GM21737 (cell line): Measurements from ENCODE around the gene NAT14.
"Not testable (repeated sequence)": the region's sequence is repeated elsewhere in the genome, so short reads cannot be mapped to it uniquely, and the experiment has no call there.

Experiments used
- ATAC-seq: cut with Tn5 transposase; IDR thresholded peaks from one replicate; pipeline ENCODE4 v1.9.1; 2021; ENCODE audit warnings: mild to moderate bottlenecking, moderate library complexity; ENCODE audit not compliant: unreplicated experiment

Gene NAT14

GRCh38 chr19:55485439-55486011, 537 bp downstream of the NAT14 start:
- no peak for ATAC-seq

- no peak for ATAC-seq
These were observed 1.3 kb downstream of the NAT14 start for GRCh38 chr19:55486043-55486970.

GRCh38 chr19:55486971-55487923, 2.3 kb downstream of the NAT14 start:
- ATAC-seq, result no peak

- no peak for ATAC-seq
These were observed 3.1 kb downstream of the NAT14 start, which contains the start of gene SSC5D for GRCh38 chr19:55487924-55488687. SSC5D (plus strand) TSS chr19:55488436; CDS start chr19:55488590, 154 bp downstream.

- ATAC-seq, result no peak
These were observed 4.2 kb downstream of the NAT14 start for GRCh38 chr19:55488986-55489710.

- no peak for ATAC-seq
These were observed 4.9 kb downstream of the NAT14 start for GRCh38 chr19:55489711-55490477.

GRCh38 chr19:55490478-55491432, 5.8 kb downstream of the NAT14 start:
- no peak for ATAC-seq

- ATAC-seq, result no peak
These were observed 6.8 kb downstream of the NAT14 start for GRCh38 chr19:55491546-55492360.

- no peak for ATAC-seq
These were observed 7.5 kb downstream of the NAT14 start for GRCh38 chr19:55492362-55492944.

GRCh38 chr19:55493052-55493644, 8.2 kb downstream of the NAT14 start:
- ATAC-seq, result no peak

GRCh38 chr19:55493645-55494171, 8.7 kb downstream of the NAT14 start:
- no peak for ATAC-seq

- no peak for ATAC-seq
These were observed 9.3 kb downstream of the NAT14 start for GRCh38 chr19:55494172-55494761.

GRCh38 chr19:55495646-55496349, 10.8 kb downstream of the NAT14 start:
- ATAC-seq, result no peak

- ATAC-seq, result not testable (repeated sequence)
These were observed 11.8 kb downstream of the NAT14 start for GRCh38 chr19:55496820-55497219.

- ATAC-seq, result no peak
These were observed 12.8 kb downstream of the NAT14 start for GRCh38 chr19:55497763-55498162.
